Right atrium auricular region (tissue), 2 donors: ENCODE data around the gene ELMO1. TPM values are rescaled to one million over a fixed set of nuclear protein-coding genes. Genes with fewer than 3 reads are reported as not detected.

Experiments
- DNase-seq: peaks from one replicate; pipeline ENCODE4 v3.0.0-alpha.2; 2019; ENCODE audit warnings: low spot score
- H3K27ac ChIP-seq, 2 donors: fragments of 200-600 bp; sonication (generic); 1 replicate in 1 of 2; 2 replicates in 1 of 2; pipeline ENCODE4 v1.5.1; 2016 to 2019
- H3K27me3 ChIP-seq, 2 donors: fragments of 200-600 bp; sonication (generic); one replicate each; pipeline versions ENCODE4 v1.5.1 to v1.6.0; 2017 to 2019
- H3K36me3 ChIP-seq: fragments of 200-600 bp; sonication (generic); one replicate; pipeline ENCODE4 v1.5.1; 2016
- H3K4me1 ChIP-seq, 2 donors: fragments of 200-600 bp; sonication (generic); one replicate each; pipeline versions ENCODE4 v1.5.1 to v1.6.0; 2017 to 2019
- H3K4me3 ChIP-seq, 2 donors: fragments of 200-600 bp; sonication (generic); 1 replicate in 1 of 2; 2 replicates in 1 of 2; pipeline ENCODE4 v1.5.1; 2017 to 2019; ENCODE audit warnings: mild to moderate bottlenecking in 1 of 2, moderate library complexity in 1 of 2
- H3K9me3 ChIP-seq, 2 donors: fragments of 200-600 bp; sonication (generic); one replicate each; pipeline ENCODE4 v1.5.1; 2019
- CTCF ChIP-seq, 2 donors: fragments of 200-600 bp; sonication (generic); IDR thresholded peaks; one replicate each; pipeline ENCODE4 v1.5.1; 2019; ENCODE audit warnings: antibody characterized with exemption in 2 of 2
- total RNA-seq, 2 donors: library from RNA; depleted of rRNA; stranded (reverse); fragments of >200 nt; gene quantifications; one replicate each; pipeline ENCODE4 v1.1.0, GENCODE V29; 2016

The ELMO1 gene
- total RNA-seq, 2 donors from 2014 or later: 24.4 to 45.1 TPM

DNA sequence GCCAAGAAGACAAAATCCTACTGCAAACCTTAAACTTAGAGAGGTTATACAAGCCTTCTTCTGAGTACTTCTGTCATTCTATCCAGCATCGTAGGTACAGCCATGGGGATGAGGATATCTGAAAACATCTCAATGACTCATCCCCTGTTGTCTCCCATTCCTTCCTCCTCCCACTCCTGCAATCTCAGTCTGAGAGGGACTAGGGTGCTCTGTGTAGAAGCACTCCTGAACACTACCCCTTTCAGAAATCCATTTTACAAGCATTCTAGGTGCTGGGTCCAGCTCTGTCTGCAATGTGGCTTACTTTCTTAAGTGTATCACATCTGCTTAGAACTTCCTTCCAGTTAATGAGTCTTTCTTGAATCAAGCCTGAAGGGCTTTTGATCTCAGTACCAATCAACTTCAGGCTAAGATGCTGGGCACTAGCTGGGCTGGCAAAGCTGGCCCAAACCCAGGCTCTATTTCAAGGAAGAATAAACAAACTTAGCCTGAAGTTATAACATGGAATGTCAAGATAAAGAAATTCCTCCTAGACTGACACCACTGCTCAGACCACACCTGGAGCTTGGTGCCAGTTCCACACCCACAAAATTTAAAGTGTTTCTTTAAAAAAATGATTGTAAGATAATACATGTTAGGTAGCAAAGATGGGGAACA lies 454.1 kb downstream of the ELMO1 start:
- no peak overlapping the region for H3K27ac ChIP-seq
- TF ChIP-seq CTCF (IDR thresholded peaks at IDR 0.05): no peak
- H3K4me1 ChIP-seq: no peaks in the 10 kb centered on the region
- no peaks in the 10 kb centered on the region for H3K27me3 ChIP-seq
- DNase-seq: no peak
- H3K36me3 ChIP-seq: no peaks in the 10 kb centered on the region
- no peaks in the 10 kb centered on the region for H3K9me3 ChIP-seq
- no peak overlapping the region for H3K4me3 ChIP-seq

- no peak overlapping the region for H3K27ac ChIP-seq
- H3K36me3 ChIP-seq: no peaks in the 10 kb centered on the region
- DNase-seq: peak; percentile 68
- H3K4me1 ChIP-seq: peaks cover 0 to 23% of the 10 kb centered on the region in 2 donors
- peak; percentile 80 to 91 for TF ChIP-seq CTCF (IDR thresholded peaks at IDR 0.05)
- H3K4me3 ChIP-seq: no peak overlapping the region
- no peaks in the 10 kb centered on the region for H3K9me3 ChIP-seq
- no peaks in the 10 kb centered on the region for H3K27me3 ChIP-seq
These were observed 461.5 kb downstream of the ELMO1 start for GRCh38 chr7:36986948-36987724.

- DNase-seq: no peak
- Histone ChIP-seq H3K4me1 (peaks cover 0 to 23% of the 10 kb centered on the region in 2 donors), H3K9me3 (no peaks in the 10 kb centered on the region), H3K36me3 (no peaks in the 10 kb centered on the region), H3K27ac (no peak overlapping the region), H3K4me3 (no peak overlapping the region), H3K27me3 (no peaks in the 10 kb centered on the region)
- no peak for TF ChIP-seq CTCF (IDR thresholded peaks at IDR 0.05)
These were observed 462.1 kb downstream of the ELMO1 start for GRCh38 chr7:36986511-36986933.

DNA sequence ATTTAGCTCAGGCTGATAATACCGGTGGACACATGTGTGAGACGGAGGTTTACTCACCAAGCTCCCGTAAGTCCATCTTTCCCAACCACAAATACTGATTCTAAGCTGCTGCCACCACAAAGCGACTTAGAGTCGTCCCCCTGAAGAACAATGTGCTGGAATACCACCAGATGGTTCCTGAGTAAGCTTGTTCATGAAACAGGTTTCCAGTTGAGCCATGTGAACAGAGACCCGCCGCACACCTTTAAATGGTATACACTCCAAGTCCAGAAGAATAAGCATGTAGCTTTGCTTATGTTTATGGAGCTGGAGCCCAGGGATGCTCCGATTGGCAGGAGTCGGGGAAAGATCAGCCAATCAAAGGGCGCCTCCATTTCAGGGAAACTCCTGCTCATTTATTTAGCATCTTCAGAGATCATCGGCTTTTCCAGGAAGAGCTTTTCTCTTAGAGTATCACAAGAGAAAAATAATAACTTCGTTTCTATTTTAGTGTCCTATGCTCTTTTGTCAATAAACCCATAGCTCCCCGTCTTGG lies 462.7 kb downstream of the ELMO1 start:
- H3K4me3 ChIP-seq: no peak overlapping the region
- H3K4me1 ChIP-seq: peaks cover 0 to 23% of the 10 kb centered on the region in 2 donors
- H3K9me3 ChIP-seq: no peaks in the 10 kb centered on the region
- H3K27ac ChIP-seq: no peak overlapping the region
- DNase-seq: no peak
- TF ChIP-seq CTCF (IDR thresholded peaks at IDR 0.05): no peak
- no peaks in the 10 kb centered on the region for H3K36me3 ChIP-seq
- no peaks in the 10 kb centered on the region for H3K27me3 ChIP-seq

DNA sequence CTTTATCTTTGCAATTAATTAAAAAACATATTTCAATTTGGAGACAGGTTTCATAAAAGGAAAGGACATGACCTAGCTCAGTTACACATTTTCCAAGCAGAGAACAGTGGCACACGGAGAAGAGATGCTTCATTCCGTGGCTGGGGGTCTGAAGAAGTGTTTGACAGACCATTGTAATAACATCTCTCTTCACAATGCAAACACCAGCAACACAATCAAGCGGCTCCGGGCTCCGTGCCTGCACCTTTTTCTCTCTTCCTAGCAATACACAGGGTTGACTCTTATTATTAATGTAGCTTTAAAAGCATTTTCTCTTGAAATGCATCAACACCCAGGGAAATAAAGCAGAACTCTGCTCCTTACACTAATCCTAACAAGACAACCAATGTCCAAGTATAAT lies 463.3 kb downstream of the ELMO1 start:
- TF ChIP-seq CTCF (IDR thresholded peaks at IDR 0.05): no peak
- DNase-seq: no peak
- Histone ChIP-seq H3K27me3 (no peaks in the 10 kb centered on the region), H3K27ac (no peak overlapping the region), H3K9me3 (no peaks in the 10 kb centered on the region), H3K4me1 (peaks cover 0 to 23% of the 10 kb centered on the region in 2 donors), H3K4me3 (no peak overlapping the region), H3K36me3 (no peaks in the 10 kb centered on the region)
